GM23338 (cell line): ENCODE data around the gene FASN. TPM values are rescaled to one million over a fixed set of nuclear protein-coding genes. Genes with fewer than 3 reads are reported as not detected.

ENCODE experiments used
- ATAC-seq: fragments of 200-7000 bp; cut with Tn5 transposase; 3 replicates; pipeline ENCODE4 v1.9.1; 2020
- DNase-seq: peaks from one replicate; pipeline ENCODE4 v3.0.0-alpha.2; 2015; ENCODE audit warnings: low spot score
- H2AFZ ChIP-seq: fragments of 200-600 bp; sonication (generic); 2 replicates; pipeline ENCODE4 v1.8.0; 2016; ENCODE audit warnings: antibody characterized with exemption, mild to moderate bottlenecking, moderate library complexity
- H3F3A ChIP-seq: fragments of 200-600 bp; sonication (generic); replicated peaks from 2 replicates; pipeline ENCODE4 v1.8.0; 2017; ENCODE audit warnings: antibody characterized with exemption, mixed run types, low read depth
- H3K27ac ChIP-seq: fragments of 200-600 bp; sonication (generic); 2 replicates; pipeline ENCODE4 v1.6.1; 2016; ENCODE audit warnings: low read depth
- H3K27me3 ChIP-seq: fragments of 200-600 bp; sonication (generic); 2 replicates; pipeline ENCODE4 v1.8.0; 2016; ENCODE audit warnings: mild to moderate bottlenecking, mixed run types, moderate library complexity; ENCODE audit not compliant: insufficient read depth
- H3K36me3 ChIP-seq: fragments of 200-600 bp; sonication (generic); 2 replicates; pipeline ENCODE4 v1.8.0; 2016; ENCODE audit warnings: mild to moderate bottlenecking; ENCODE audit not compliant: insufficient read depth
- H3K4me1 ChIP-seq: fragments of 200-600 bp; sonication (generic); 2 replicates; pipeline ENCODE4 v1.8.0; 2016; ENCODE audit warnings: mild to moderate bottlenecking, moderate library complexity; ENCODE audit not compliant: insufficient read depth
- H3K4me2 ChIP-seq: fragments of 200-600 bp; sonication (generic); 2 replicates; pipeline ENCODE4 v1.7.1; 2017; ENCODE audit warnings: mixed run types
- H3K4me3 ChIP-seq: fragments of 200-600 bp; sonication (generic); 2 replicates; pipeline ENCODE4 v1.6.1; 2016; ENCODE audit warnings: mixed run types
- H3K79me2 ChIP-seq: fragments of 200-600 bp; sonication (generic); replicated peaks from 2 replicates; pipeline ENCODE4 v1.8.0; 2017; ENCODE audit warnings: mild to moderate bottlenecking; ENCODE audit not compliant: insufficient read depth
- H3K9me2 ChIP-seq: fragments of 200-600 bp; sonication (generic); 2 replicates; pipeline ENCODE4 v1.8.0; 2017; ENCODE audit not compliant: insufficient read depth
- H4K20me1 ChIP-seq: fragments of 200-600 bp; sonication (generic); replicated peaks from 2 replicates; pipeline ENCODE4 v1.8.0; 2017; ENCODE audit warnings: mild to moderate bottlenecking; ENCODE audit not compliant: insufficient read depth
- H3K27ac Mint-ChIP-seq: 2 replicates; pipeline ENCODE4 v1.8.0; 2020; ENCODE audit warnings: inconsistent platforms, mild to moderate bottlenecking, moderate library complexity, mixed read lengths
- H3K27me3 Mint-ChIP-seq: 3 replicates; pipeline ENCODE4 v1.8.0; 2022; ENCODE audit warnings: low read depth, mild to moderate bottlenecking, moderate library complexity, mixed read lengths, inconsistent platforms; ENCODE audit not compliant: insufficient read depth, poor library complexity
- H3K36me3 Mint-ChIP-seq: 3 replicates; pipeline ENCODE4 v1.8.0; 2021; ENCODE audit warnings: low read depth, mild to moderate bottlenecking, inconsistent platforms, moderate library complexity, mixed read lengths
- H3K4me1 Mint-ChIP-seq: 3 replicates; pipeline ENCODE4 v1.8.0; 2020; ENCODE audit warnings: mild to moderate bottlenecking, inconsistent platforms, mixed read lengths
- H3K4me3 Mint-ChIP-seq: 3 replicates; pipeline ENCODE4 v1.8.0; 2021; ENCODE audit warnings: moderate library complexity, mild to moderate bottlenecking, inconsistent platforms, mixed read lengths
- H3K9me3 Mint-ChIP-seq: 3 replicates; pipeline ENCODE4 v1.8.0; 2020; ENCODE audit warnings: moderate library complexity, mild to moderate bottlenecking, inconsistent platforms, mixed read lengths
- CREB1 ChIP-seq: fragments of 250-450 bp; sonication (Bioruptor Pico); IDR thresholded peaks from 2 replicates; pipeline ENCODE4 v1.5.0; 2020; ENCODE audit warnings: low read depth, mild to moderate bottlenecking, moderate library complexity
- CTCF ChIP-seq, 2 experiments: fragments of 200-600 bp in 1 of 2; sonication (generic) in 1 of 2; conservative IDR thresholded peaks; 2 replicates each; pipeline versions ENCODE4 v1.5.1 to v1.6.1; 2016 to 2017; ENCODE audit warnings: antibody characterized with exemption in 2 of 2, low read depth in 2 of 2, mild to moderate bottlenecking in 2 of 2, moderate library complexity in 1 of 2
- ETS1 ChIP-seq: IDR thresholded peaks from 2 replicates; pipeline ENCODE4 v1.6.1; 2016; ENCODE audit warnings: antibody characterized with exemption
- EZH2 ChIP-seq: fragments of 200-600 bp; sonication (generic); IDR thresholded peaks from one replicate; pipeline ENCODE4 v1.8.0; 2017; ENCODE audit warnings: antibody characterized with exemption, mild to moderate bottlenecking, low read depth; ENCODE audit not compliant: unreplicated experiment
- EZH2phosphoT487 ChIP-seq: fragments of 200-600 bp; sonication (generic); IDR thresholded peaks from one replicate; pipeline ENCODE4 v1.8.1; 2018; ENCODE audit warnings: antibody characterized with exemption; ENCODE audit not compliant: unreplicated experiment
- JUNB ChIP-seq: IDR thresholded peaks from one replicate; pipeline ENCODE4 v1.6.1; 2016; ENCODE audit warnings: antibody characterized with exemption; ENCODE audit not compliant: unreplicated experiment
- NANOG ChIP-seq: IDR thresholded peaks from 2 replicates; pipeline ENCODE4 v1.6.1; 2016; ENCODE audit warnings: antibody characterized with exemption, borderline replicate concordance
- POLR2AphosphoS5 ChIP-seq: IDR thresholded peaks from 2 replicates; pipeline ENCODE4 v1.6.1; 2016; ENCODE audit warnings: antibody characterized with exemption, low read depth
- REST ChIP-seq: IDR thresholded peaks from one replicate; pipeline ENCODE4 v1.6.1; 2018; ENCODE audit warnings: antibody characterized with exemption; ENCODE audit not compliant: unreplicated experiment
- STAT1 ChIP-seq: IDR thresholded peaks from one replicate; pipeline ENCODE4 v1.6.1; 2016; ENCODE audit warnings: antibody characterized with exemption; ENCODE audit not compliant: unreplicated experiment
- ZNF114 ChIP-seq: fragments of 250-450 bp; sonication (Bioruptor Pico); IDR thresholded peaks from 2 replicates; pipeline ENCODE4 v1.5.0; 2020; ENCODE audit warnings: mild to moderate bottlenecking, moderate library complexity
- ZNF331 ChIP-seq: fragments of 250-450 bp; sonication (Bioruptor Pico); IDR thresholded peaks from 2 replicates; pipeline ENCODE4 v1.5.0; 2020; ENCODE audit warnings: low read depth, mild to moderate bottlenecking, moderate library complexity
- polyA plus RNA-seq: library from polyadenylated mRNA; unstranded; fragments of >200 nt; fragmentation: Nextera tagmentation; extraction: Ambion mirVana; gene quantifications from 2 replicates; pipeline ENCODE4 v1.2.1, GENCODE V29; 2016
- total RNA-seq: library from RNA; depleted of rRNA; stranded (reverse); fragments of >200 nt; shearing (Covaris generic); gene quantifications from 2 replicates; pipeline ENCODE4 v1.2.3, GENCODE V29; 2014

FASN gene
- total and polyA plus RNA-seq, 2 experiments from 2014 or later, result 120 to 849 TPM

GRCh38 chr17:82031303-82031884 is 66.6 kb downstream of the FASN start, which contains the start of gene RAC3:
TSS of gene RAC3 (plus strand) at chr17:82031678. CDS start at chr17:82031762, 84 bp downstream.
- peaks cover 19% of the 10 kb centered on the region for H3K4me1 Mint-ChIP-seq
- Histone ChIP-seq H3F3A (peaks cover 16% of the 10 kb centered on the region), H4K20me1 (no peaks in the 10 kb centered on the region; the same call in 1 of the 2 replicates), H3K79me2 (peaks cover 8% of the 10 kb centered on the region; the same call in 1 of the 2 replicates), H3K9me2 (no peaks in the 10 kb centered on the region), H3K4me1 (peaks cover 9% of the 10 kb centered on the region; the same call in 1 of the 2 replicates), H2AFZ (0 out of 2 replicates have a peak within 1 kb of the TSS, but pooled peaks have one; percentile 32), H3K4me2 (peak within 1 kb of the TSS; percentile 92), H3K36me3 (no peaks in the 10 kb centered on the region), H3K4me3 (peak within 1 kb of the TSS; percentile 79), H3K27ac (no peak within 1 kb of the TSS), H3K27me3 (no peaks in the 10 kb centered on the region)
- H3K4me3 Mint-ChIP-seq, result peak within 1 kb of the TSS; percentile 75
- TF ChIP-seq CREB1 (no peak), CTCF (conservative IDR thresholded peaks at IDR 0.05; ENCODE audit: low read depth in 2 of 2) (no peak), NANOG (no peak), REST (no peak), ZNF114 (no peak), JUNB (no peak), EZH2phosphoT487 (no peak), STAT1 (no peak), EZH2 (no peak), ETS1 (no peak), ZNF331 (no peak), POLR2AphosphoS5 (no peak)
- ATAC-seq, result peak; percentile 2; the same call in 2 of the 3 replicates
- peaks cover 3% of the 10 kb centered on the region; the same call in 2 of the 3 replicates for H3K36me3 Mint-ChIP-seq
- H3K27ac Mint-ChIP-seq, result no peak within 1 kb of the TSS
- no peaks in the 10 kb centered on the region for H3K9me3 Mint-ChIP-seq
- H3K27me3 Mint-ChIP-seq, result peaks cover 12% of the 10 kb centered on the region
- peak; percentile 68 for DNase-seq
